BLaER1 treated with 17β-estradiol and CSF1 and Interleukin-3, amounts not matched to agents 10 nM and 100 nM (cell line): ENCODE data around the gene ADRM1.

Experiments used
- H3K27ac ChIP-seq, 11 experiments: shearing (Covaris generic); formaldehyde crosslinking; 2 replicates each; pipeline ENCODE4 v1.8.1; 2022
- H3K27me3 ChIP-seq, 11 experiments: shearing (Covaris generic); formaldehyde crosslinking; 2 replicates each; pipeline ENCODE4 v1.8.1; 2022
- H3K36me3 ChIP-seq, 11 experiments: shearing (Covaris generic); formaldehyde crosslinking; 2 replicates each; pipeline ENCODE4 v1.8.1; 2022
- H3K4me1 ChIP-seq, 10 experiments: shearing (Covaris generic); formaldehyde crosslinking; 2 replicates each; pipeline ENCODE4 v1.8.1; 2022
- H3K4me2 ChIP-seq, 11 experiments: shearing (Covaris generic); formaldehyde crosslinking; 2 replicates each; pipeline ENCODE4 v1.8.1; 2022
- H3K4me3 ChIP-seq, 10 experiments: shearing (Covaris generic); formaldehyde crosslinking; 2 replicates each; pipeline ENCODE4 v1.8.1; 2022
- H3K9ac ChIP-seq, 11 experiments: shearing (Covaris generic); formaldehyde crosslinking; 2 replicates each; pipeline ENCODE4 v1.8.1; 2022
- H3K9me3 ChIP-seq, 11 experiments: shearing (Covaris generic); formaldehyde crosslinking; replicated peaks in 1 of 11; 2 replicates each; pipeline ENCODE4 v1.8.1; 2022
- H4K20me1 ChIP-seq, 11 experiments: shearing (Covaris generic); formaldehyde crosslinking; 2 replicates each; pipeline ENCODE4 v1.8.1; 2022
- Cebpa-rat ChIP-seq, 11 experiments: shearing (Covaris generic); IDR thresholded peaks; 2 replicates each; pipeline ENCODE4 v1.8.1; 2022

The ADRM1 gene

DNA sequence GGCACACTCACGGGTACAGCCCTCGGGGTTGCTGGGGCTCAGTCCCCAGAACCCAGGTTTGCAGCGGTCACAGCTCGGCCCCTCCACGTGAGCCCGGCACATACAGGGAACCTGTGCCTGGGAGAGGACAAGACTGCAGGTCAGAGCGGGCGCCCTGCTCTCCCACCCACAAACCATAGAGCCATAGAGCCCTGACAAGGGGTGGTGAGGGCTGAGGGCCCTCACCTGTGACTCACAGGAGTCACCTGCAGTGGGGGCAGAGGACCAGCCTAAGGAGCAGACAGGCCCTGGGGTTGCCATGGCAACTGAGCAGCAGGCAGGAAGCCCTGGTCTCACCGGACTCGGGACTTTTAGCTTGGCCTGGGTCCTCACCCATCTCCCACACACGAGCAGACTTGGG lies 33.5 kb downstream of the ADRM1 start:
- TF ChIP-seq Cebpa-rat (IDR thresholded peaks at IDR 0.05), result no peak
- Histone ChIP-seq H3K4me3 (no peak overlapping the region), H3K4me1 (peaks cover 41 to 68% (median 62%) of the 10 kb centered on the region in 10 experiments), H3K27ac (peak overlapping the region in 2 of 11 experiments; percentile 23 to 82; a peak in 3 of 22 replicates), H3K9ac (peak overlapping the region in 2 of 11 experiments; percentile 17 to 24; a peak in 2 of 22 replicates), H3K36me3 (peaks cover 0 to 26% (median 6%) of the 10 kb centered on the region in 11 experiments; a peak in 11 of 22 replicates), H3K9me3 (peaks cover 0 to 6% (median 4%) of the 10 kb centered on the region in 11 experiments; a peak in 15 of 22 replicates), H3K27me3 (peaks cover 0 to 22% (median 0%) of the 10 kb centered on the region in 11 experiments; a peak in 7 of 22 replicates), H4K20me1 (peaks cover 0 to 56% (median 7%) of the 10 kb centered on the region in 11 experiments; a peak in 9 of 22 replicates), H3K4me2 (peak overlapping the region; percentile 75 to 99 (median 92); a peak in 21 of 22 replicates)

DNA sequence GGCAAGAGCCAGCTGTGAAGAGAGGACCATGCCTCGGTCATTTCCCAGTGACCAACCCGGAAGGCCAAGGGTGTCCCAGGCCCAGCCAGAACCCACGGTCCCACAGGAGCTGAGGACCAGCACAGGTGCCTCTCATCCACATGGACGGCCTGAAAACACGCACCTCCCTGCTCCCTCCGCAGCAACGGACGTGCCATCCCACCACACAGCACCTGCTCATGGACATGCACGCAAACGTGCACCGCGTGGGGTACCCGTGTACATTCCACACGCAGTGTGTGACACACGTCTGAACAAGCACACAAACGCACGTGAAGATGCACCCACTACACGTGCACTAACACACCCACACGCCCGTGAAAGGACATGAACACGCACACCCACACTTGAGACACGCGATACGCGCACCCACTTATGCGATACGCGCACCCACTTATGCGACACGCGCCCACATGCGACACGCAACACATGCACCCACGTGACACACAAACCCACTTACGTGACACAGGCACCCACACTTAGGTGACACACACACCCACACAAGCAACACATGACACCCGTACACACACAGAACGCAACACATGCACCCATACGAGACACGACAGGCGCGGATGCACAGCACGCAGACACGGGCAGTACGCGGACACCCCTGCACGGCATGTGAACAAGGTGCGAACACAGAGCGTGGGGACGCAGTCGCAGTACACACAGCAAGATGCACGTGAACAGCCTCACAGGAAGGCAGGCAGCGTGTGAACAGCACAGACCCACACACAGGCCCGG lies 34.2 kb downstream of the ADRM1 start:
- peaks cover 0 to 7% (median 5%) of the 10 kb centered on the region in 11 experiments; a peak in 15 of 22 replicates for H3K9me3 ChIP-seq
- peaks cover 0 to 56% (median 7%) of the 10 kb centered on the region in 11 experiments; a peak in 9 of 22 replicates for H4K20me1 ChIP-seq
- H3K27ac ChIP-seq, result peak overlapping the region in 3 of 11 experiments; percentile 82 to 88 (median 85); a peak in 5 of 22 replicates
- H3K4me1 ChIP-seq, result peaks cover 41 to 74% (median 64%) of the 10 kb centered on the region in 10 experiments
- H3K27me3 ChIP-seq, result peaks cover 0 to 22% (median 0%) of the 10 kb centered on the region in 11 experiments; a peak in 7 of 22 replicates
- H3K4me2 ChIP-seq, result peak overlapping the region; percentile 75 to 99 (median 92)
- H3K4me3 ChIP-seq, result peak overlapping the region in 3 of 10 experiments; percentile 19 to 48 (median 26); a peak in 5 of 20 replicates
- TF ChIP-seq Cebpa-rat (IDR thresholded peaks at IDR 0.05), result no peak
- peaks cover 0 to 22% (median 6%) of the 10 kb centered on the region in 11 experiments; a peak in 11 of 22 replicates for H3K36me3 ChIP-seq
- H3K9ac ChIP-seq, result peak overlapping the region in 5 of 11 experiments; percentile 17 to 80 (median 77); a peak in 7 of 22 replicates

DNA sequence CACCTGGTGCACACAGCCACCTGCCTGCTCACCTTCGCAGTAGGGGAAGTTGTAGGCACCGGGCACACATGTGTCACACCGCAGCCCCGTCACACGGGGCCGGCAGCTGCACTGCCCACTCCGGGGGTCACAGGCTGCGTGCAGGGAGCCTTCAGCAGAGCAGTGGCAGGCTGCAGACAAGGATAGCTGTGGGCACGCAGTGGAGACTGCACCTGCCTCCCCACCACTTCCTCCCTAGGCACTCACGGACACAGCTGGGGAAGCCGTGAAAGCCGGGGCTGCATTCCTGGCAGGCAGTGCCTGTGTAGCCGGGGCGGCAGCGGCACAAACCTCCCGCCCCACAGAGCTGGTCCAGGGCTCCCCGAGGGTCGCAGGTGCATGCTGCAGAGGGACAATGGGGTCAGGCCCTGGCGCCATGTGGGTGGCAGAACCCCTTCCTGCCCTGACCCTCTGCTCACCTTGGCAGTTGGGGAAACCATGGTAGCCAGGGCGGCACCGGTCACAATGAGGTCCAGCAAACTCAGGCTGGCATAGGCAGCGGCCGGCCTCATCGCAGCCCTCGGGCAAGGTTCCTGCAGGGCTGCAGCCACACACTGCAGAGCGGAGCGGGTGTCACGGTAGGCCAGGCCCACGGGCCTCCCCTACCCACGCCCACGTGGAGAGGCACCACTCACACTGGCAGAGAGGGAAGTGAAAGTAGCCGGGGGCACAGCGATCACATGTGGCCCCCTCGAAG lies 34.9 kb downstream of the ADRM1 start:
- H3K4me2 ChIP-seq, result peak overlapping the region; percentile 75 to 99 (median 92)
- peak overlapping the region in 7 of 11 experiments; percentile 69 to 88 (median 82); a peak in 14 of 22 replicates for H3K27ac ChIP-seq
- H4K20me1 ChIP-seq, result peaks cover 0 to 51% (median 7%) of the 10 kb centered on the region in 11 experiments; a peak in 9 of 22 replicates
- peaks cover 0 to 16% (median 0%) of the 10 kb centered on the region in 11 experiments; a peak in 9 of 22 replicates for H3K36me3 ChIP-seq
- H3K9me3 ChIP-seq, result peaks cover 0 to 7% (median 5%) of the 10 kb centered on the region in 11 experiments; a peak in 15 of 22 replicates
- peak overlapping the region in 7 of 11 experiments; percentile 10 to 80 (median 77); a peak in 10 of 22 replicates for H3K9ac ChIP-seq
- H3K27me3 ChIP-seq, result peaks cover 0 to 22% (median 0%) of the 10 kb centered on the region in 11 experiments; a peak in 7 of 22 replicates
- no peak for TF ChIP-seq Cebpa-rat (IDR thresholded peaks at IDR 0.05)
- peaks cover 41 to 79% (median 64%) of the 10 kb centered on the region in 10 experiments for H3K4me1 ChIP-seq
- H3K4me3 ChIP-seq, result peak overlapping the region in 4 of 10 experiments; percentile 2 to 48 (median 22); a peak in 6 of 20 replicates

DNA sequence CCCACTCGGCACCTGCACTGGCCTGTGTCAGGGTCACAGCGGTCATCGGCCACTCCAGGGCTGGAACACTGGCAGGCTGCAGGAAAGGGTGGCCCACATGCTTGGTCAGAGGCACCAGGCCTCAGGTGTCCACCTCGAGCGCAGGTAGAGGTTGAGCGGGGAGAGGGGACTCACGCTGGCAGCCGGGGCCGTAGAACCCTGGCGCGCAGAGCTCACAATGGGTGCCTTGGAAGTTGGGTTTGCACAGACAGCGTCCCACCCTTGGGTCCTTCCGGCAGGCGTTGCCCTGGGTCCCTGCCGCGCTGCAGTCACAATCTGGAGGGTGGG lies 35.5 kb downstream of the ADRM1 start:
- H3K9ac ChIP-seq, result peak overlapping the region in 7 of 11 experiments; percentile 10 to 80 (median 77); a peak in 10 of 22 replicates
- peak overlapping the region in 8 of 11 experiments; percentile 69 to 88 (median 82); a peak in 15 of 22 replicates for H3K27ac ChIP-seq
- peak overlapping the region; percentile 75 to 99 (median 92) for H3K4me2 ChIP-seq

DNA sequence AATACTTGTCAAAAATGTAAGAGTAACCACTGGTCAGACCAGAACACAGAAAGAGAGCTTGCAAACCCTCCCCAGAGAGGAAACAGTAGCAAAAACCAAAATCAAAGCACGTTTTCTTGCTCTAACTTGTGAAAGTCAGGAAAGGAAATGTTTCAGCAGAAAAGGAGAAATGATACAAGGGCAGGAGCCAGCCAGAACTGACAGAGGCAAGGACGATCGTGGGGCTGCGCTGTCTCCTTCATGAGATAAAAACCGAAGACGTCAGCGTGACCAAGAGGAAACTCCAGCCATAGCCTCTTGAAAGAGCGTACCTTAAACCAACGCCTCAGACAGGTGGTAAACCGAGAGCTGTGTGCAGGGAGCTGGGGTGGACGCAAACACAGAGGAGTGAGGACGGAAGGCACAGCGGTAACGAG lies 36.9 kb downstream of the ADRM1 start:
- Histone ChIP-seq H3K4me1 (peaks cover 49 to 97% (median 83%) of the 10 kb centered on the region in 10 experiments), H3K27me3 (peaks cover 0 to 22% (median 0%) of the 10 kb centered on the region in 11 experiments; a peak in 7 of 22 replicates), H3K9ac (peak overlapping the region; percentile 26 to 80 (median 69); a peak in 21 of 22 replicates), H3K36me3 (peaks cover 0 to 11% (median 0%) of the 10 kb centered on the region in 11 experiments; a peak in 4 of 22 replicates), H4K20me1 (peaks cover 0 to 38% (median 7%) of the 10 kb centered on the region in 11 experiments; a peak in 9 of 22 replicates), H3K27ac (peak overlapping the region in 10 of 11 experiments; percentile 36 to 88 (median 80); a peak in 20 of 22 replicates), H3K4me3 (peak overlapping the region; percentile 17 to 62 (median 50); a peak in 18 of 20 replicates), H3K4me2 (peak overlapping the region; percentile 75 to 99 (median 92)), H3K9me3 (peaks cover 0 to 7% (median 5%) of the 10 kb centered on the region in 11 experiments; a peak in 15 of 22 replicates)
- peak in 6 of 11 experiments; percentile 48 to 87 (median 66); a peak in 9 of 22 replicates for TF ChIP-seq Cebpa-rat (IDR thresholded peaks at IDR 0.05)

More for the DNA sequence above, 35.5 kb downstream of the ADRM1 start:
- peaks cover 41 to 84% (median 69%) of the 10 kb centered on the region in 10 experiments for H3K4me1 ChIP-seq
- H3K9me3 ChIP-seq, result peaks cover 0 to 7% (median 5%) of the 10 kb centered on the region in 11 experiments; a peak in 15 of 22 replicates
- TF ChIP-seq Cebpa-rat (IDR thresholded peaks at IDR 0.05), result no peak
- peaks cover 0 to 22% (median 0%) of the 10 kb centered on the region in 11 experiments; a peak in 7 of 22 replicates for H3K27me3 ChIP-seq
- H4K20me1 ChIP-seq, result peaks cover 0 to 46% (median 7%) of the 10 kb centered on the region in 11 experiments; a peak in 9 of 22 replicates
- peak overlapping the region in 3 of 10 experiments; percentile 2 to 48 (median 26); a peak in 2 of 20 replicates for H3K4me3 ChIP-seq
- H3K36me3 ChIP-seq, result peaks cover 0 to 11% (median 0%) of the 10 kb centered on the region in 11 experiments; a peak in 8 of 22 replicates

DNA sequence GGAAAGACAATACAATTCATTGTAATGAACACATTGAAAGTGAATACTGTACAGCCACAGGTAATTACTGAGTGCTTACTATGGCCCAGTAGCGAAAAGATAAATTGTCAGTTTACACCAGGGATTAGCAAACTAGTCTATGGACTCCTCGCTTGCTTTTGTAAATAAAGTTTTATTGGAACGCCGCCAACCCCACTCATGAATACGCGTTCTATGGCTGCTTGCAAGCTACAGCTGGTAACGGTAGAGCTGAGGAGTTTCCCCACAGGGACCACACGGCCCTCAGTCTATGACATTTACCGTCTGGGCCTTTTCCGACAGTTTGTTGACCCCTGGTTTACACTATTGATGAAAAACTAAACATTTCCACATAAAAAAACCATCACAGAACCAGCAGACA lies 40.1 kb downstream of the ADRM1 start:
- Histone ChIP-seq H3K9ac (no peak overlapping the region), H3K36me3 (peaks cover 0 to 26% (median 0%) of the 10 kb centered on the region in 11 experiments; a peak in 5 of 22 replicates), H4K20me1 (peaks cover 0 to 6% (median 0%) of the 10 kb centered on the region in 11 experiments; a peak in 6 of 22 replicates), H3K27me3 (peaks cover 0 to 3% (median 0%) of the 10 kb centered on the region in 11 experiments; a peak in 1 of 22 replicates), H3K4me1 (peaks cover 36 to 82% (median 70%) of the 10 kb centered on the region in 10 experiments), H3K4me2 (peak overlapping the region in 4 of 11 experiments; percentile 41 to 76 (median 72); a peak in 6 of 22 replicates), H3K9me3 (peaks cover 0 to 8% (median 5%) of the 10 kb centered on the region in 11 experiments; a peak in 15 of 22 replicates), H3K27ac (peak overlapping the region in 5 of 11 experiments; percentile 3 to 84 (median 64); a peak in 7 of 22 replicates), H3K4me3 (no peak overlapping the region)
- TF ChIP-seq Cebpa-rat (IDR thresholded peaks at IDR 0.05), result no peak

DNA sequence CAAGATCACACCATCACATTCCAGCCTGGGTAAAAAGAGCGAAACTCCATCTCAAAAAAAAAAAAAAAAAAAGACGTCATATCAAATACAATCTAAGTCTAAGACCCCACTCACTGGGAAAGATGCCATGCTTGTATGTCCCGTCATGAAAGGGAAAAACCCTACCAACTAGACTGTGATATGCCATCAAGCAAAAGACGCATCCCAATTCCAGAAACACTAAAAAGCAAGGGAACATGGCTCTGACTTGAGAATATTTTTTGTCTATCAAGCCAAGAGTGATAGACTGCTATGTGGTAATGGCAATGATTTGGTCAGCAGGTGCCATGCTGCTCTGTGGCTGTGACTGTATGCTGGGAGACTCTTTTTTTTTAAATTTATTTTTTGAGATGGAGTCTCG lies 41.3 kb downstream of the ADRM1 start:
- H4K20me1 ChIP-seq, result no peaks in the 10 kb centered on the region
- H3K4me3 ChIP-seq, result no peak overlapping the region
- peak overlapping the region; percentile 50 to 84 (median 77); a peak in 21 of 22 replicates for H3K27ac ChIP-seq
- peak overlapping the region in 9 of 11 experiments; percentile 11 to 73 (median 64); a peak in 13 of 22 replicates for H3K9ac ChIP-seq
- H3K4me2 ChIP-seq, result peak overlapping the region; percentile 54 to 76 (median 71)
- peaks cover 24 to 70% (median 58%) of the 10 kb centered on the region in 10 experiments for H3K4me1 ChIP-seq
- H3K36me3 ChIP-seq, result peaks cover 0 to 29% (median 0%) of the 10 kb centered on the region in 11 experiments; a peak in 5 of 22 replicates
- H3K9me3 ChIP-seq, result peaks cover 9 to 20% (median 15%) of the 10 kb centered on the region in 11 experiments; a peak in 20 of 22 replicates
- TF ChIP-seq Cebpa-rat (IDR thresholded peaks at IDR 0.05), result no peak
- H3K27me3 ChIP-seq, result no peaks in the 10 kb centered on the region
